HL-60 (cell line): Measurements from ENCODE around the gene GPR146.

Experiments used
- DNase-seq, 2 experiments: peaks; one replicate each; pipeline ENCODE4 v3.0.0-alpha.2; 2010 to 2020; ENCODE audit warnings: low read depth in 1 of 2, low spot score in 1 of 2
- H3K27ac ChIP-seq: fragments of 250-450 bp; sonication (Bioruptor Pico); replicated peaks from 2 replicates; pipeline ENCODE4 v1.5.1; 2020; ENCODE audit warnings: mild to moderate bottlenecking, moderate library complexity
- H3K27me3 ChIP-seq: fragments of 250-450 bp; sonication (Bioruptor Pico); 2 replicates; pipeline ENCODE4 v1.5.1; 2021; ENCODE audit warnings: mild to moderate bottlenecking, moderate library complexity; ENCODE audit not compliant: insufficient read depth, poor library complexity, severe bottlenecking
- H3K4me3 ChIP-seq: replicated peaks from 2 replicates; pipeline ENCODE4 v1.5.1; 2011; ENCODE audit warnings: mild to moderate bottlenecking, control low read depth, low read length; ENCODE audit not compliant: insufficient read depth
- CTCF ChIP-seq: IDR thresholded peaks from one replicate; pipeline ENCODE4 v1.5.1; 2011; ENCODE audit warnings: low read length, control low read depth, inconsistent platforms; ENCODE audit not compliant: insufficient read depth
- GABPA ChIP-seq: IDR thresholded peaks from 2 replicates; pipeline ENCODE4 v1.6.1; 2012; ENCODE audit warnings: low read depth
- POLR2AphosphoS5 ChIP-seq: IDR thresholded peaks from 2 replicates; pipeline ENCODE4 v1.6.1; 2012; ENCODE audit warnings: low read depth
- SPI1 ChIP-seq: IDR thresholded peaks from 2 replicates; pipeline ENCODE4 v1.6.1; 2012; ENCODE audit warnings: low read depth, mild to moderate bottlenecking, borderline replicate concordance
- TF ChIP-seq, protein P1 (sequence below): IDR thresholded peaks from 2 replicates; pipeline ENCODE4 v1.6.1; 2012; ENCODE audit warnings: low read depth; ENCODE audit not compliant: insufficient replicate concordance

The GPR146 gene

GRCh38 chr7:1057416-1058291 is 13.3 kb downstream of the GPR146 start:
- Histone ChIP-seq H3K27ac (no peak overlapping the region), H3K27me3 (no peaks in the 10 kb centered on the region), H3K4me3 (no peak overlapping the region)
- TF ChIP-seq CTCF (no peak), GABPA (no peak), SPI1 (no peak), POLR2AphosphoS5 (no peak)
- TF ChIP-seq, protein P1, sequence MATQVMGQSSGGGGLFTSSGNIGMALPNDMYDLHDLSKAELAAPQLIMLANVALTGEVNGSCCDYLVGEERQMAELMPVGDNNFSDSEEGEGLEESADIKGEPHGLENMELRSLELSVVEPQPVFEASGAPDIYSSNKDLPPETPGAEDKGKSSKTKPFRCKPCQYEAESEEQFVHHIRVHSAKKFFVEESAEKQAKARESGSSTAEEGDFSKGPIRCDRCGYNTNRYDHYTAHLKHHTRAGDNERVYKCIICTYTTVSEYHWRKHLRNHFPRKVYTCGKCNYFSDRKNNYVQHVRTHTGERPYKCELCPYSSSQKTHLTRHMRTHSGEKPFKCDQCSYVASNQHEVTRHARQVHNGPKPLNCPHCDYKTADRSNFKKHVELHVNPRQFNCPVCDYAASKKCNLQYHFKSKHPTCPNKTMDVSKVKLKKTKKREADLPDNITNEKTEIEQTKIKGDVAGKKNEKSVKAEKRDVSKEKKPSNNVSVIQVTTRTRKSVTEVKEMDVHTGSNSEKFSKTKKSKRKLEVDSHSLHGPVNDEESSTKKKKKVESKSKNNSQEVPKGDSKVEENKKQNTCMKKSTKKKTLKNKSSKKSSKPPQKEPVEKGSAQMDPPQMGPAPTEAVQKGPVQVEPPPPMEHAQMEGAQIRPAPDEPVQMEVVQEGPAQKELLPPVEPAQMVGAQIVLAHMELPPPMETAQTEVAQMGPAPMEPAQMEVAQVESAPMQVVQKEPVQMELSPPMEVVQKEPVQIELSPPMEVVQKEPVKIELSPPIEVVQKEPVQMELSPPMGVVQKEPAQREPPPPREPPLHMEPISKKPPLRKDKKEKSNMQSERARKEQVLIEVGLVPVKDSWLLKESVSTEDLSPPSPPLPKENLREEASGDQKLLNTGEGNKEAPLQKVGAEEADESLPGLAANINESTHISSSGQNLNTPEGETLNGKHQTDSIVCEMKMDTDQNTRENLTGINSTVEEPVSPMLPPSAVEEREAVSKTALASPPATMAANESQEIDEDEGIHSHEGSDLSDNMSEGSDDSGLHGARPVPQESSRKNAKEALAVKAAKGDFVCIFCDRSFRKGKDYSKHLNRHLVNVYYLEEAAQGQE: no peak
- DNase-seq: no peak

DNA sequence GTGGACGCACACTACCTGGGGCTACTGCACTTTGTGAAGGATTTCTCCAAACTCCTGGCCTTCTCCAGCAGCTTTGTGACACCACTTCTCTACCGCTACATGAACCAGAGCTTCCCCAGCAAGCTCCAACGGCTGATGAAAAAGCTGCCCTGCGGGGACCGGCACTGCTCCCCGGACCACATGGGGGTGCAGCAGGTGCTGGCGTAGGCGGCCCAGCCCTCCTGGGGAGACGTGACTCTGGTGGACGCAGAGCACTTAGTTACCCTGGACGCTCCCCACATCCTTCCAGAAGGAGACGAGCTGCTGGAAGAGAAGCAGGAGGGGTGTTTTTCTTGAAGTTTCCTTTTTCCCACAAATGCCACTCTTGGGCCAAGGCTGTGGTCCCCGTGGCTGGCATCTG is 14.0 kb downstream of the GPR146 start:
- DNase-seq: no peak
- H3K27ac ChIP-seq: no peak overlapping the region
- no peaks in the 10 kb centered on the region for H3K27me3 ChIP-seq
- no peak overlapping the region for H3K4me3 ChIP-seq
- TF ChIP-seq POLR2AphosphoS5 (no peak), CTCF (no peak), GABPA (no peak), SPI1 (no peak)
- TF ChIP-seq, protein P1: no peak

DNA sequence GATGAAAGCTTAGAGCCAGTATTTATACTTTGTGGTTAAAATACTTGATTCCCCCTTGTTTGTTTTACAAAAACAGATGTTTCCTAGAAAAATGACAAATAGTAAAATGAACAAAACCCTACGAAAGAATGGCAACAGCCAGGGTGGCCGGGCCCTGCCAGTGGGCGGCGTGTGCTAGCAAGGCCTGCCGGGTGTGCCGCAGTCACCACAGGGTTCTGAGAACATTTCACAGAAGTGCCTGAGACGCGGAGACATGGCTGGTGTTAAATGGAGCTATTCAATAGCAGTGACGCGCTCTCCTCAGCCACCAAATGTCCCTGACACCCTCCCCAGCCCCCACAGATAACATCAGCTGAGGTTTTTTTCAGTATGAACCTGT is 14.5 kb downstream of the GPR146 start:
- DNase-seq: no peak
- no peak overlapping the region for H3K27ac ChIP-seq
- H3K4me3 ChIP-seq: no peak overlapping the region
- no peaks in the 10 kb centered on the region for H3K27me3 ChIP-seq
- TF ChIP-seq, protein P1: no peak
- TF ChIP-seq POLR2AphosphoS5 (no peak), SPI1 (no peak), GABPA (no peak), CTCF (no peak)
